SJSA1 (cell line): ENCODE results near the gene MECR. TPM values are rescaled to one million over a fixed set of nuclear protein-coding genes. Genes with fewer than 3 reads are reported as not detected.

ENCODE experiments used
- DNase-seq, 2 experiments: peaks; one replicate each; pipeline ENCODE4 v3.0.0-alpha.2; 2015 to 2020; ENCODE audit warnings: low spot score in 2 of 2, low read depth in 1 of 2
- H3K27ac ChIP-seq: fragments of 250-450 bp; sonication (Bioruptor Pico); 2 replicates; pipeline ENCODE4 v1.5.1; 2020; ENCODE audit warnings: mild to moderate bottlenecking, moderate library complexity
- H3K27me3 ChIP-seq: fragments of 250-450 bp; sonication (Bioruptor Pico); replicated peaks from 2 replicates; pipeline ENCODE4 v1.5.1; 2020; ENCODE audit warnings: mild to moderate bottlenecking, moderate library complexity
- H3K36me3 ChIP-seq: fragments of 250-450 bp; sonication (Bioruptor Pico); 2 replicates; pipeline ENCODE4 v1.5.1; 2020; ENCODE audit warnings: mild to moderate bottlenecking
- H3K4me1 ChIP-seq: fragments of 250-450 bp; sonication (Bioruptor Pico); replicated peaks from 2 replicates; pipeline ENCODE4 v1.6.1; 2021; ENCODE audit warnings: mild to moderate bottlenecking
- H3K4me3 ChIP-seq: fragments of 250-450 bp; sonication (Bioruptor Pico); 2 replicates; pipeline ENCODE4 v1.5.1; 2020; ENCODE audit warnings: mild to moderate bottlenecking
- H3K9me3 ChIP-seq: fragments of 250-450 bp; sonication (Bioruptor Pico); replicated peaks from 2 replicates; pipeline ENCODE4 v1.5.1; 2020; ENCODE audit warnings: mild to moderate bottlenecking
- total RNA-seq: library from RNA; depleted of rRNA; stranded (reverse); fragments of >200 nt; shearing (Covaris generic); gene quantifications from 2 replicates; pipeline ENCODE4 v1.2.3, GENCODE V29; 2014

MECR gene
- total RNA-seq, 1 experiment from 2014 or later = 22.5 TPM

GRCh38 chr1:29172415-29172939, 58.3 kb downstream of the MECR start:
- Histone ChIP-seq H3K27me3 (no peaks in the 10 kb centered on the region), H3K4me1 (0 out of 2 replicates have a peak, but pooled peaks cover 5% of the 10 kb centered on the region), H3K9me3 (no peaks in the 10 kb centered on the region), H3K27ac (no peak overlapping the region), H3K4me3 (no peak overlapping the region), H3K36me3 (peaks cover 77% of the 10 kb centered on the region)
- DNase-seq = no peak

GRCh38 chr1:29171521-29171920, 59.2 kb downstream of the MECR start:
- H3K36me3 ChIP-seq = peaks cover 82% of the 10 kb centered on the region
- DNase-seq = no peak
- H3K4me1 ChIP-seq = 0 out of 2 replicates have a peak, but pooled peaks cover 5% of the 10 kb centered on the region
- no peaks in the 10 kb centered on the region for H3K9me3 ChIP-seq
- H3K4me3 ChIP-seq = no peak overlapping the region
- H3K27me3 ChIP-seq = no peaks in the 10 kb centered on the region
- no peak overlapping the region for H3K27ac ChIP-seq

- H3K27me3 ChIP-seq = no peaks in the 10 kb centered on the region
- DNase-seq = no peak
- 0 out of 2 replicates have a peak, but pooled peaks cover 5% of the 10 kb centered on the region for H3K4me1 ChIP-seq
- no peak overlapping the region for H3K4me3 ChIP-seq
- H3K36me3 ChIP-seq = peaks cover 82% of the 10 kb centered on the region
- no peaks in the 10 kb centered on the region for H3K9me3 ChIP-seq
- H3K27ac ChIP-seq = no peak overlapping the region
Measured at GRCh38 chr1:29171089-29171488, 59.6 kb downstream of the MECR start.

- Histone ChIP-seq H3K4me3 (no peak overlapping the region), H3K27ac (no peak overlapping the region), H3K36me3 (peaks cover 85% of the 10 kb centered on the region), H3K9me3 (no peaks in the 10 kb centered on the region), H3K4me1 (0 out of 2 replicates have a peak, but pooled peaks cover 5% of the 10 kb centered on the region), H3K27me3 (no peaks in the 10 kb centered on the region)
- DNase-seq = no peak
Measured at GRCh38 chr1:29169976-29170375, 60.8 kb downstream of the MECR start.

GRCh38 chr1:29167904-29168303, 62.8 kb downstream of the MECR start:
- H3K27me3 ChIP-seq = no peaks in the 10 kb centered on the region

GRCh38 chr1:29166291-29166878, 64.3 kb downstream of the MECR start:
- Histone ChIP-seq H3K27me3 (no peaks in the 10 kb centered on the region), H3K4me1 (0 out of 2 replicates have a peak, but pooled peaks cover 2% of the 10 kb centered on the region), H3K27ac (no peak overlapping the region), H3K36me3 (peaks cover 97% of the 10 kb centered on the region), H3K4me3 (no peak overlapping the region), H3K9me3 (no peaks in the 10 kb centered on the region)
- DNase-seq = no peak

More at GRCh38 chr1:29167904-29168303, 62.8 kb downstream of the MECR start:
- no peak overlapping the region for H3K27ac ChIP-seq
- no peak overlapping the region for H3K4me3 ChIP-seq
- DNase-seq = no peak
- no peaks in the 10 kb centered on the region for H3K9me3 ChIP-seq
- 0 out of 2 replicates have a peak, but pooled peaks cover 5% of the 10 kb centered on the region for H3K4me1 ChIP-seq
- H3K36me3 ChIP-seq = peaks cover 97% of the 10 kb centered on the region

- Histone ChIP-seq H3K27ac (no peak overlapping the region), H3K36me3 (peaks cover 97% of the 10 kb centered on the region), H3K27me3 (no peaks in the 10 kb centered on the region), H3K9me3 (no peaks in the 10 kb centered on the region), H3K4me3 (no peak overlapping the region), H3K4me1 (no peaks in the 10 kb centered on the region)
- DNase-seq = no peak
Measured at GRCh38 chr1:29164588-29164987, 66.1 kb downstream of the MECR start.

- Histone ChIP-seq H3K27me3 (no peaks in the 10 kb centered on the region), H3K4me3 (no peak overlapping the region), H3K36me3 (peaks cover 97% of the 10 kb centered on the region), H3K27ac (no peak overlapping the region), H3K4me1 (no peaks in the 10 kb centered on the region), H3K9me3 (no peaks in the 10 kb centered on the region)
- no peak for DNase-seq
Measured at GRCh38 chr1:29162476-29163138, 68.1 kb downstream of the MECR start.

- Histone ChIP-seq H3K4me1 (no peaks in the 10 kb centered on the region), H3K9me3 (no peaks in the 10 kb centered on the region), H3K4me3 (no peak overlapping the region), H3K27ac (no peak overlapping the region), H3K36me3 (peaks cover 97% of the 10 kb centered on the region), H3K27me3 (no peaks in the 10 kb centered on the region)
- no peak for DNase-seq
Measured at GRCh38 chr1:29162025-29162424, 68.7 kb downstream of the MECR start.

- Histone ChIP-seq H3K27me3 (no peaks in the 10 kb centered on the region), H3K36me3 (peaks cover 97% of the 10 kb centered on the region), H3K4me1 (no peaks in the 10 kb centered on the region), H3K27ac (no peak overlapping the region), H3K9me3 (no peaks in the 10 kb centered on the region), H3K4me3 (no peak overlapping the region)
- DNase-seq = no peak
Measured at GRCh38 chr1:29159773-29160172, 71.0 kb downstream of the MECR start.

- no peaks in the 10 kb centered on the region for H3K4me1 ChIP-seq
- no peak for DNase-seq
- no peak overlapping the region for H3K27ac ChIP-seq
- no peaks in the 10 kb centered on the region for H3K9me3 ChIP-seq
- no peak overlapping the region for H3K4me3 ChIP-seq
- no peaks in the 10 kb centered on the region for H3K27me3 ChIP-seq
- H3K36me3 ChIP-seq = peaks cover 97% of the 10 kb centered on the region
Measured at GRCh38 chr1:29157269-29157601, 73.5 kb downstream of the MECR start.

GRCh38 chr1:29156543-29157268, 74.0 kb downstream of the MECR start:
- Histone ChIP-seq H3K4me1 (no peaks in the 10 kb centered on the region), H3K4me3 (no peak overlapping the region), H3K36me3 (peaks cover 97% of the 10 kb centered on the region), H3K27me3 (no peaks in the 10 kb centered on the region), H3K27ac (no peak overlapping the region), H3K9me3 (no peaks in the 10 kb centered on the region)
- no peak for DNase-seq

- Histone ChIP-seq H3K36me3 (peaks cover 98% of the 10 kb centered on the region), H3K27ac (no peak overlapping the region), H3K27me3 (no peaks in the 10 kb centered on the region), H3K4me1 (no peaks in the 10 kb centered on the region), H3K4me3 (no peak overlapping the region), H3K9me3 (no peaks in the 10 kb centered on the region)
- DNase-seq = no peak
Measured at GRCh38 chr1:29152046-29152805, 78.5 kb downstream of the MECR start.
